Measurements from ENCODE around the gene P2RX3.

P2RX3 gene

GRCh38 chr11:57373146-57373545 lies 35.0 kb downstream of the P2RX3 start:
- TF ChIP-seq CTCF (IDR thresholded peaks at IDR 0.05; ENCODE audit: insufficient read depth, low read depth, low read length, missing control alignments) = no peak
- no peak for DNase-seq (ENCODE audit: low read depth)
- H3K4me3 ChIP-seq (ENCODE audit: low read depth, low read length) = no peak overlapping the region

- no peak overlapping the region for H3K4me3 ChIP-seq (ENCODE audit: low read depth, low read length)
- no peak for DNase-seq (ENCODE audit: low read depth)
- no peak for TF ChIP-seq CTCF (IDR thresholded peaks at IDR 0.05; ENCODE audit: insufficient read depth, low read depth, low read length, missing control alignments)
Observed at GRCh38 chr11:57374966-57375365, 36.8 kb downstream of the P2RX3 start.

GRCh38 chr11:57375490-57375889 lies 37.3 kb downstream of the P2RX3 start:
- no peak for DNase-seq (ENCODE audit: low read depth)
- H3K4me3 ChIP-seq (ENCODE audit: low read depth, low read length) = no peak overlapping the region
- TF ChIP-seq CTCF (IDR thresholded peaks at IDR 0.05; ENCODE audit: insufficient read depth, low read depth, low read length, missing control alignments) = no peak

- no peak overlapping the region for H3K4me3 ChIP-seq (ENCODE audit: low read depth, low read length)
- TF ChIP-seq CTCF (IDR thresholded peaks at IDR 0.05; ENCODE audit: insufficient read depth, low read depth, low read length, missing control alignments) = no peak
- no peak for DNase-seq (ENCODE audit: low read depth)
Observed at GRCh38 chr11:57376095-57377090, 38.2 kb downstream of the P2RX3 start.

- TF ChIP-seq CTCF (IDR thresholded peaks at IDR 0.05; ENCODE audit: insufficient read depth, low read depth, low read length, missing control alignments) = no peak
- H3K4me3 ChIP-seq (ENCODE audit: low read depth, low read length) = no peak overlapping the region
- DNase-seq (ENCODE audit: low read depth) = no peak
Observed at GRCh38 chr11:57377107-57377506, 39.0 kb downstream of the P2RX3 start.

- H3K4me3 ChIP-seq (ENCODE audit: low read depth, low read length) = no peak overlapping the region
- no peak for DNase-seq (ENCODE audit: low read depth)
- no peak for TF ChIP-seq CTCF (IDR thresholded peaks at IDR 0.05; ENCODE audit: insufficient read depth, low read depth, low read length, missing control alignments)
Observed at GRCh38 chr11:57378186-57378585, 40.0 kb downstream of the P2RX3 start.

Measured in GM12865 (cell line).